ENCODE measurements around the gene C6orf52. TPM values are rescaled to one million over a fixed set of nuclear protein-coding genes. Genes with fewer than 3 reads are reported as not detected.
A peak's percentile ranks its signal among the peaks of the same experiment; 100 is the strongest.

The C6orf52 gene
- total and polyA plus RNA-seq, 9 of the 15 experiments (the other 6 are each of a cell fraction or from before 2014, with no cell fraction given): 6.7 to 37.0 (median 11.1) TPM

DNA sequence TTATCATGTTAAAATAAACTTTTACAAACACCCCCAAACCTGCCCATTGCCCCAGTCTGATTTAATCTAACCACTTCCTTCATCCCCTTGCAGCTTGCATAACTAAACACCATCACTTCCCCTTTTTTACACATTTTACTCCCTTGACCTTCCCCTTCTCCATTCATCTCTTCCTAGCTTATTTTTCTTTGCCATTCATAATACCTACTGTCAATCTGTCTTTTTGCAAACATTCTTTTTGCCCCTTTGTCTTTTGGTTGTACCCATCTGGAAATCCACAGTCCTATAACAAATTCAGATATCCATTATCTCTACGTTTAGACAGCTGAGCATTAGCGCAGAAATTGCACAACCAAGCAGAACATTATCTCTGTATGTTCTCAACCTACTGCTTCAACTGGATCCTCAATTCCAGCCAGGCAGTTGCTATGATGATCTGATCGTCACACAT is 51.2 kb downstream of the C6orf52 start (continued):
- TF ChIP-seq, protein P1, sequence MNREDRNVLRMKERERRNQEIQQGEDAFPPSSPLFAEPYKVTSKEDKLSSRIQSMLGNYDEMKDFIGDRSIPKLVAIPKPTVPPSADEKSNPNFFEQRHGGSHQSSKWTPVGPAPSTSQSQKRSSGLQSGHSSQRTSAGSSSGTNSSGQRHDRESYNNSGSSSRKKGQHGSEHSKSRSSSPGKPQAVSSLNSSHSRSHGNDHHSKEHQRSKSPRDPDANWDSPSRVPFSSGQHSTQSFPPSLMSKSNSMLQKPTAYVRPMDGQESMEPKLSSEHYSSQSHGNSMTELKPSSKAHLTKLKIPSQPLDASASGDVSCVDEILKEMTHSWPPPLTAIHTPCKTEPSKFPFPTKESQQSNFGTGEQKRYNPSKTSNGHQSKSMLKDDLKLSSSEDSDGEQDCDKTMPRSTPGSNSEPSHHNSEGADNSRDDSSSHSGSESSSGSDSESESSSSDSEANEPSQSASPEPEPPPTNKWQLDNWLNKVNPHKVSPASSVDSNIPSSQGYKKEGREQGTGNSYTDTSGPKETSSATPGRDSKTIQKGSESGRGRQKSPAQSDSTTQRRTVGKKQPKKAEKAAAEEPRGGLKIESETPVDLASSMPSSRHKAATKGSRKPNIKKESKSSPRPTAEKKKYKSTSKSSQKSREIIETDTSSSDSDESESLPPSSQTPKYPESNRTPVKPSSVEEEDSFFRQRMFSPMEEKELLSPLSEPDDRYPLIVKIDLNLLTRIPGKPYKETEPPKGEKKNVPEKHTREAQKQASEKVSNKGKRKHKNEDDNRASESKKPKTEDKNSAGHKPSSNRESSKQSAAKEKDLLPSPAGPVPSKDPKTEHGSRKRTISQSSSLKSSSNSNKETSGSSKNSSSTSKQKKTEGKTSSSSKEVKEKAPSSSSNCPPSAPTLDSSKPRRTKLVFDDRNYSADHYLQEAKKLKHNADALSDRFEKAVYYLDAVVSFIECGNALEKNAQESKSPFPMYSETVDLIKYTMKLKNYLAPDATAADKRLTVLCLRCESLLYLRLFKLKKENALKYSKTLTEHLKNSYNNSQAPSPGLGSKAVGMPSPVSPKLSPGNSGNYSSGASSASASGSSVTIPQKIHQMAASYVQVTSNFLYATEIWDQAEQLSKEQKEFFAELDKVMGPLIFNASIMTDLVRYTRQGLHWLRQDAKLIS (CRISPR knock-in tag; IDR thresholded peaks at IDR 0.05): no peak
- peak; percentile 99 for TF ChIP-seq SMARCE1 (IDR thresholded peaks at IDR 0.05)
- TF ChIP-seq, protein P2, sequence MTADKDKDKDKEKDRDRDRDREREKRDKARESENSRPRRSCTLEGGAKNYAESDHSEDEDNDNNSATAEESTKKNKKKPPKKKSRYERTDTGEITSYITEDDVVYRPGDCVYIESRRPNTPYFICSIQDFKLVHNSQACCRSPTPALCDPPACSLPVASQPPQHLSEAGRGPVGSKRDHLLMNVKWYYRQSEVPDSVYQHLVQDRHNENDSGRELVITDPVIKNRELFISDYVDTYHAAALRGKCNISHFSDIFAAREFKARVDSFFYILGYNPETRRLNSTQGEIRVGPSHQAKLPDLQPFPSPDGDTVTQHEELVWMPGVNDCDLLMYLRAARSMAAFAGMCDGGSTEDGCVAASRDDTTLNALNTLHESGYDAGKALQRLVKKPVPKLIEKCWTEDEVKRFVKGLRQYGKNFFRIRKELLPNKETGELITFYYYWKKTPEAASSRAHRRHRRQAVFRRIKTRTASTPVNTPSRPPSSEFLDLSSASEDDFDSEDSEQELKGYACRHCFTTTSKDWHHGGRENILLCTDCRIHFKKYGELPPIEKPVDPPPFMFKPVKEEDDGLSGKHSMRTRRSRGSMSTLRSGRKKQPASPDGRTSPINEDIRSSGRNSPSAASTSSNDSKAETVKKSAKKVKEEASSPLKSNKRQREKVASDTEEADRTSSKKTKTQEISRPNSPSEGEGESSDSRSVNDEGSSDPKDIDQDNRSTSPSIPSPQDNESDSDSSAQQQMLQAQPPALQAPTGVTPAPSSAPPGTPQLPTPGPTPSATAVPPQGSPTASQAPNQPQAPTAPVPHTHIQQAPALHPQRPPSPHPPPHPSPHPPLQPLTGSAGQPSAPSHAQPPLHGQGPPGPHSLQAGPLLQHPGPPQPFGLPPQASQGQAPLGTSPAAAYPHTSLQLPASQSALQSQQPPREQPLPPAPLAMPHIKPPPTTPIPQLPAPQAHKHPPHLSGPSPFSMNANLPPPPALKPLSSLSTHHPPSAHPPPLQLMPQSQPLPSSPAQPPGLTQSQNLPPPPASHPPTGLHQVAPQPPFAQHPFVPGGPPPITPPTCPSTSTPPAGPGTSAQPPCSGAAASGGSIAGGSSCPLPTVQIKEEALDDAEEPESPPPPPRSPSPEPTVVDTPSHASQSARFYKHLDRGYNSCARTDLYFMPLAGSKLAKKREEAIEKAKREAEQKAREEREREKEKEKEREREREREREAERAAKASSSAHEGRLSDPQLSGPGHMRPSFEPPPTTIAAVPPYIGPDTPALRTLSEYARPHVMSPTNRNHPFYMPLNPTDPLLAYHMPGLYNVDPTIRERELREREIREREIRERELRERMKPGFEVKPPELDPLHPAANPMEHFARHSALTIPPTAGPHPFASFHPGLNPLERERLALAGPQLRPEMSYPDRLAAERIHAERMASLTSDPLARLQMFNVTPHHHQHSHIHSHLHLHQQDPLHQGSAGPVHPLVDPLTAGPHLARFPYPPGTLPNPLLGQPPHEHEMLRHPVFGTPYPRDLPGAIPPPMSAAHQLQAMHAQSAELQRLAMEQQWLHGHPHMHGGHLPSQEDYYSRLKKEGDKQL (CRISPR knock-in tag; IDR thresholded peaks at IDR 0.05; ENCODE audit: borderline replicate concordance): no peak
- TF ChIP-seq ZNF175 (CRISPR knock-in tag; IDR thresholded peaks at IDR 0.05; ENCODE audit: low read depth): peak; percentile 21; the same call in 1 of the 2 replicates
- no peak for TF ChIP-seq ZNF217 (CRISPR knock-in tag; IDR thresholded peaks at IDR 0.05)
- TF ChIP-seq, protein P3, sequence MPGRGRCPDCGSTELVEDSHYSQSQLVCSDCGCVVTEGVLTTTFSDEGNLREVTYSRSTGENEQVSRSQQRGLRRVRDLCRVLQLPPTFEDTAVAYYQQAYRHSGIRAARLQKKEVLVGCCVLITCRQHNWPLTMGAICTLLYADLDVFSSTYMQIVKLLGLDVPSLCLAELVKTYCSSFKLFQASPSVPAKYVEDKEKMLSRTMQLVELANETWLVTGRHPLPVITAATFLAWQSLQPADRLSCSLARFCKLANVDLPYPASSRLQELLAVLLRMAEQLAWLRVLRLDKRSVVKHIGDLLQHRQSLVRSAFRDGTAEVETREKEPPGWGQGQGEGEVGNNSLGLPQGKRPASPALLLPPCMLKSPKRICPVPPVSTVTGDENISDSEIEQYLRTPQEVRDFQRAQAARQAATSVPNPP (IDR thresholded peaks at IDR 0.05; ENCODE audit: borderline replicate concordance, insufficient read depth, insufficient read length): no peak
- TF ChIP-seq ZNF12 (CRISPR knock-in tag; IDR thresholded peaks at IDR 0.05): no peak
- TF ChIP-seq, protein P4, sequence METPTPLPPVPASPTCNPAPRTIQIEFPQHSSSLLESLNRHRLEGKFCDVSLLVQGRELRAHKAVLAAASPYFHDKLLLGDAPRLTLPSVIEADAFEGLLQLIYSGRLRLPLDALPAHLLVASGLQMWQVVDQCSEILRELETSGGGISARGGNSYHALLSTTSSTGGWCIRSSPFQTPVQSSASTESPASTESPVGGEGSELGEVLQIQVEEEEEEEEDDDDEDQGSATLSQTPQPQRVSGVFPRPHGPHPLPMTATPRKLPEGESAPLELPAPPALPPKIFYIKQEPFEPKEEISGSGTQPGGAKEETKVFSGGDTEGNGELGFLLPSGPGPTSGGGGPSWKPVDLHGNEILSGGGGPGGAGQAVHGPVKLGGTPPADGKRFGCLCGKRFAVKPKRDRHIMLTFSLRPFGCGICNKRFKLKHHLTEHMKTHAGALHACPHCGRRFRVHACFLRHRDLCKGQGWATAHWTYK (CRISPR knock-in tag; IDR thresholded peaks at IDR 0.05): peak; percentile 14; the same call in 1 of the 2 replicates
- no peak for TF ChIP-seq PCBP2 (IDR thresholded peaks at IDR 0.05; ENCODE audit: low read depth, low read length, poor library complexity, severe bottlenecking)
- TF ChIP-seq ZNF57 (CRISPR knock-in tag; IDR thresholded peaks at IDR 0.05): no peak
- TF ChIP-seq, protein P5, sequence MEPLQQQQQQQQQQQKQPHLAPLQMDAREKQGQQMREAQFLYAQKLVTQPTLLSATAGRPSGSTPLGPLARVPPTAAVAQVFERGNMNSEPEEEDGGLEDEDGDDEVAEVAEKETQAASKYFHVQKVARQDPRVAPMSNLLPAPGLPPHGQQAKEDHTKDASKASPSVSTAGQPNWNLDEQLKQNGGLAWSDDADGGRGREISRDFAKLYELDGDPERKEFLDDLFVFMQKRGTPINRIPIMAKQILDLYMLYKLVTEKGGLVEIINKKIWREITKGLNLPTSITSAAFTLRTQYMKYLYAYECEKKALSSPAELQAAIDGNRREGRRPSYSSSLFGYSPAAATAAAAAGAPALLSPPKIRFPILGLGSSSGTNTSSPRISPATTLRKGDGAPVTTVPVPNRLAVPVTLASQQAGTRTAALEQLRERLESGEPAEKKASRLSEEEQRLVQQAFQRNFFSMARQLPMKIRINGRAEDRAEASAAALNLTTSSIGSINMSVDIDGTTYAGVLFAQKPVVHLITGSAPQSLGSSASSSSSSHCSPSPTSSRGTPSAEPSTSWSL (CRISPR knock-in tag; IDR thresholded peaks at IDR 0.05; ENCODE audit: borderline replicate concordance): no peak
- peak; percentile 69; the same call in 1 of the 2 replicates for TF ChIP-seq FOXJ2 (tag; IDR thresholded peaks at IDR 0.05)
- TF ChIP-seq MAZ (CRISPR knock-in tag; conservative IDR thresholded peaks at IDR 0.05 in 1 of 2, IDR thresholded peaks at IDR 0.05 in 1 of 2): peak; percentile 21 to 29; a peak in 1 of 4 replicates
